IMR-90 (cell line): ENCODE data around the gene OBP2B. TPM values are rescaled to one million over a fixed set of nuclear protein-coding genes. Genes with fewer than 3 reads are reported as not detected.

Source experiments
- ATAC-seq: fragments of 200-7000 bp; cut with Tn5 transposase; 2 replicates; pipeline ENCODE4 v1.9.1; 2020; ENCODE audit warnings: low read depth, mild to moderate bottlenecking, moderate library complexity
- BruUV-seq: library from RNA; stranded (reverse); fragments of 400-500 nt; replicated peaks from 2 replicates; lab custom pipeline; 2021; lab: Mats Ljungman, UMichigan
- CTCF ChIA-PET: fragments of 300-600 bp; formaldehyde crosslinking; extraction: SDS; loops from one replicate; lab custom pipeline; 2021; ENCODE audit warnings: antibody characterized with exemption; lab: Yijun Ruan, JAX
- POLR2A ChIA-PET: fragments of 300-600 bp; sonication (Branson Sonifier 250); formaldehyde crosslinking; loops from one replicate; lab custom pipeline; 2022; ENCODE audit warnings: antibody characterized with exemption; ENCODE audit not compliant: unreplicated experiment; lab: Charles Lee
- DNase-seq: peaks from one replicate; pipeline ENCODE4 v3.0.0; 2013
- H2AFZ ChIP-seq: replicated peaks from 2 replicates; pipeline ENCODE3; 2013; ENCODE audit warnings: low read length, mild to moderate bottlenecking; ENCODE audit not compliant: poor library complexity
- H2AK5ac ChIP-seq: 2 replicates; pipeline ENCODE4 v1.6.1; 2013; ENCODE audit warnings: low read depth, low read length, inconsistent platforms
- H2AK9ac ChIP-seq: replicated peaks from 2 replicates; pipeline ENCODE3; 2013; ENCODE audit warnings: mild to moderate bottlenecking, low read depth, low read length, moderate library complexity; ENCODE audit not compliant: poor library complexity
- H2BK120ac ChIP-seq: 2 replicates; pipeline ENCODE4 v1.6.1; 2013; ENCODE audit warnings: low read depth, low read length, inconsistent platforms
- H2BK15ac ChIP-seq: 3 replicates; pipeline ENCODE4 v1.6.1; 2013; ENCODE audit warnings: low read depth, low read length, inconsistent platforms
- H2BK20ac ChIP-seq: 2 replicates; pipeline ENCODE4 v1.6.1; 2013; ENCODE audit warnings: low read depth, mild to moderate bottlenecking, inconsistent platforms, low read length, moderate library complexity
- H2BK5ac ChIP-seq: 2 replicates; pipeline ENCODE4 v1.6.1; 2013; ENCODE audit warnings: mild to moderate bottlenecking, low read depth, low read length, inconsistent platforms; ENCODE audit not compliant: poor library complexity, severe bottlenecking
- H3K14ac ChIP-seq: replicated peaks from 2 replicates; pipeline ENCODE4 v1.6.1; 2013; ENCODE audit warnings: low read depth, low read length, inconsistent platforms
- H3K18ac ChIP-seq: 2 replicates; pipeline ENCODE4 v1.6.1; 2013; ENCODE audit warnings: low read depth, low read length, control low read depth
- H3K23ac ChIP-seq: 2 replicates; pipeline ENCODE4 v1.6.1; 2013; ENCODE audit warnings: low read depth, low read length, inconsistent platforms
- H3K27ac ChIP-seq: 2 replicates; pipeline ENCODE4 v1.5.1; 2013; ENCODE audit warnings: mild to moderate bottlenecking, control low read depth, low read length; ENCODE audit not compliant: insufficient read depth
- H3K27me3 ChIP-seq: 2 replicates; pipeline ENCODE4 v1.6.1; 2013; ENCODE audit warnings: low read length; ENCODE audit not compliant: control insufficient read depth, insufficient read depth
- H3K36me3 ChIP-seq: 2 replicates; pipeline ENCODE4 v1.6.1; 2013; ENCODE audit warnings: low read length, mixed read lengths; ENCODE audit not compliant: control insufficient read depth, insufficient read depth
- H3K4ac ChIP-seq: 2 replicates; pipeline ENCODE4 v1.6.1; 2013; ENCODE audit warnings: low read depth, low read length, inconsistent platforms
- H3K4me1 ChIP-seq: 2 replicates; pipeline ENCODE4 v1.6.1; 2013; ENCODE audit warnings: low read length, mixed read lengths; ENCODE audit not compliant: control insufficient read depth, insufficient read depth
- H3K4me2 ChIP-seq: 2 replicates; pipeline ENCODE4 v1.6.1; 2013; ENCODE audit warnings: low read depth, mild to moderate bottlenecking, control low read depth, low read length, moderate library complexity
- H3K4me3 ChIP-seq: 2 replicates; pipeline ENCODE4 v1.5.1; 2013; ENCODE audit warnings: low read depth, mild to moderate bottlenecking, control low read depth, low read length, moderate library complexity; ENCODE audit not compliant: insufficient read depth
- H3K56ac ChIP-seq: 2 replicates; pipeline ENCODE4 v1.6.1; 2013; ENCODE audit warnings: low read length, inconsistent platforms; ENCODE audit not compliant: insufficient read depth; ENCODE audit errors: extremely low read depth
- H3K79me1 ChIP-seq, 2 experiments: 2 replicates each; pipeline ENCODE4 v1.6.1; 2013; ENCODE audit warnings: low read length in 2 of 2, inconsistent platforms in 1 of 2, low read depth in 1 of 2
- H3K9ac ChIP-seq: 2 replicates; pipeline ENCODE4 v1.6.1; 2013; ENCODE audit warnings: low read depth, low read length, control low read depth
- H3K9me1 ChIP-seq: 2 replicates; pipeline ENCODE4 v1.6.1; 2013; ENCODE audit warnings: low read length, inconsistent platforms; ENCODE audit not compliant: insufficient read depth
- H3K9me3 ChIP-seq: 2 replicates; pipeline ENCODE4 v1.6.1; 2013; ENCODE audit warnings: low read length; ENCODE audit not compliant: control insufficient read depth, insufficient read depth
- H4K20me1 ChIP-seq: 2 replicates; pipeline ENCODE4 v1.6.1; 2013; ENCODE audit warnings: low read length, inconsistent platforms; ENCODE audit not compliant: insufficient read depth
- H4K5ac ChIP-seq: 2 replicates; pipeline ENCODE4 v1.6.1; 2013; ENCODE audit warnings: mild to moderate bottlenecking, low read depth, low read length, control low read depth
- H4K8ac ChIP-seq, 2 experiments: 2 replicates each; pipeline ENCODE4 v1.6.1; 2013; ENCODE audit warnings: low read depth in 2 of 2, low read length in 2 of 2, control low read depth in 1 of 2, inconsistent platforms in 1 of 2
- H4K91ac ChIP-seq: 2 replicates; pipeline ENCODE4 v1.6.1; 2013; ENCODE audit warnings: low read depth, low read length, inconsistent platforms; ENCODE audit not compliant: insufficient read depth
- CHD1 ChIP-seq: IDR thresholded peaks from 2 replicates; pipeline ENCODE4 v1.6.1; 2012; ENCODE audit warnings: low read depth, low read length, improper control_type of control experiment
- MAFK ChIP-seq: IDR thresholded peaks from 2 replicates; pipeline ENCODE4 v1.6.1; 2012; ENCODE audit warnings: low read depth, low read length, improper control_type of control experiment
- WGBS, 2 experiments: methylation state at CpG; one replicate each; pipeline versions ENCODE4 v1.1.5 to v1.1.7; 2013; ENCODE audit warnings: missing lambda C conversion rate in 2 of 2; ENCODE audit not compliant: insufficient read length in 1 of 2; ENCODE audit errors: extremely low coverage in 2 of 2; 5-methylcytosine and 5-hydroxymethylcytosine counted together
- dilution Hi-C: fragments of 300-500 bp; cut with HindIII; formaldehyde crosslinking; loops from one replicate; pipeline ENCODE4 v1.14.3; 2018; ENCODE audit warnings: low sequenced_read_pairs; ENCODE audit not compliant: unreplicated experiment
- in situ Hi-C: fragments of 300-500 bp; cut with MboI; formaldehyde crosslinking; loops from 3 replicates; pipeline ENCODE4 v1.14.3; 2019; ENCODE audit warnings: low sequenced_read_pairs, inconsistent platforms, mixed read lengths
- intact Hi-C: fragments of 100-400 bp; cut with micrococcal nuclease; formaldehyde crosslinking; loops from 2 replicates; pipeline ENCODE4 v1.10.0; 2022
- polyA plus RNA-seq, 3 experiments: library from polyadenylated mRNA; depleted of rRNA; stranded (reverse); fragments of >200 nt; gene quantifications; 2 replicates each; pipeline ENCODE4 v1.2.3, GENCODE V29; 2012; ENCODE audit warnings: low replicate concordance in 1 of 3
- total RNA-seq: library from RNA; depleted of rRNA; stranded (reverse); fragments of >200 nt; gene quantifications from 2 replicates; pipeline ENCODE4 v1.2.3, GENCODE V29; 2012

OBP2B gene
- total and polyA plus RNA-seq, 2 of the 4 experiments (the other 2 are of a cell fraction): not detected

- no CpG with 5 or more reads among the region's 8 CpGs for WGBS, 2 experiments
- Histone ChIP-seq H3K9ac (no peak overlapping the region), H2BK5ac (no peak overlapping the region), H3K4me2 (no peak overlapping the region), H3K79me1 (no peaks in the 10 kb centered on the region), H2AK9ac (no peak overlapping the region), H3K27me3 (peaks cover 27% of the 10 kb centered on the region), H2BK15ac (no peak overlapping the region), H4K20me1 (no peaks in the 10 kb centered on the region), H3K4me1 (no peaks in the 10 kb centered on the region), H3K56ac (no peak overlapping the region), H3K9me1 (no peaks in the 10 kb centered on the region), H4K8ac (no peak overlapping the region), H3K14ac (no peak overlapping the region), H2AK5ac (no peak overlapping the region), H2BK120ac (no peak overlapping the region), H4K5ac (no peak overlapping the region), H4K91ac (no peak overlapping the region), H3K4me3 (no peak overlapping the region), H3K4ac (no peak overlapping the region), H3K18ac (no peak overlapping the region), H3K9me3 (no peaks in the 10 kb centered on the region), H3K23ac (no peak overlapping the region), H2AFZ (no peak overlapping the region), H2BK20ac (no peak overlapping the region), H3K27ac (no peak overlapping the region), H3K36me3 (no peaks in the 10 kb centered on the region)
- CTCF ChIA-PET: no interaction called here
- DNase-seq (no peak), ATAC-seq (no peak)
- in situ Hi-C loops: no loop called here
- intact Hi-C loops: no loop called here
- dilution Hi-C loops: no loop called here
- BruUV-seq: no TSS peak
- TF ChIP-seq CHD1: no peak
- peak; percentile 42 for TF ChIP-seq MAFK
- POLR2A ChIA-PET: interaction anchor here (0.6 kb wide), 1 partner anchor 125 kb away, joined by 4 read pairs; no protein-coding TSS in a partner anchor
These were observed 33.9 kb upstream of the OBP2B start for GRCh38 chr9:133242991-133243390.
